Nucleus accumbens (tissue), 56 donors: ENCODE measurements around the gene ILK.

ENCODE experiments used
- DNase-seq, 56 donors: peaks; one replicate each; lab custom pipeline; 2025; lab: John Stamatoyannopoulos, UW

The ILK gene

GRCh38 chr11:6602096-6602940 is 1.3 kb upstream of the ILK start:
- DNase-seq, result no peak

DNA sequence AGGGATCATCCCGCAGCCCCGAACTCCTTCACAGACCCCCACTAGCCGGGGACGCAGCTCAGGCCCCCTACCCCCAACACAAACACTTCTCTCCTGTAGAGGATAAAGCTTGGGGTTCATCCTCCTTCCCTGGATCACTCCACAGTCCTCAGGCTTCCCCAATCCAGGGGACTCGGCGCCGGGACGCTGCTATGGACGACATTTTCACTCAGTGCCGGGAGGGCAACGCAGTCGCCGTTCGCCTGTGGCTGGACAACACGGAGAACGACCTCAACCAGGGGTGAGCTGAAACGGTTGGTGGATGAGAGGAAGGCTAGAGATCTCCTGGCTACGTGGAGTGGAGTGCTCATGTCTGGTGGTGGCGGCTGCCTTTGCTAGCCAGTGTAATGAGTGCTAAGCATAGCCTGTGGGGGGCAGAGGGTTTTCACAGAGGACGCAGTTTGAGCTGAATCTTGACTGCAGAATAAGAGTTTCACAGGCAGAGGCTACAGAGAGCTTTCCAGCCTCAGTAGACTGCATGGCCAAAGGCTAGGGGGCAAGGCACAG is 580 bp downstream of the ILK start:
- peak in 39 of 56 donors; percentile 26 to 70 (median 52) for DNase-seq

DNA sequence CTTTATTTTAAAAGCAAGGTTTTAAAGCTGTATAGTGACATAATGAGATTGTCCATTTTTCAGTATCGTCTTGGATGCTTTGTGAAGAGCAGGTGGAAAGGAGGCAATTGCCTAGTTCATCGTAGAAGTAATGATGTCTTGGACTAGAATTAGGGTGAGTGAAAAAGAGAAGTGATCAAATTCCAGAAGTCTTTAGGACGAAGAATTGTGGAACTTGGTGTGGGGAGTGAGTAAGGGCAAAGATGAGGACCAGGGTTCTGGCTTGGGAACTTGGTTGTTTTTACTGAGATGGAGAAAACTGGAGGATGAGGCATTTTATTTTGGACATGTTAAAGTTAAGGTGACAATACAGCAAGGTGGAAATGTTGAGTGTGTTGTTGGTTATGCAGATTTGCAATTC is 1.2 kb downstream of the ILK start:
- no peak for DNase-seq

GRCh38 chr11:6606471-6607189 is 3.1 kb downstream of the ILK start:
- peak in 54 of 56 donors; percentile 19 to 86 (median 64) for DNase-seq

DNA sequence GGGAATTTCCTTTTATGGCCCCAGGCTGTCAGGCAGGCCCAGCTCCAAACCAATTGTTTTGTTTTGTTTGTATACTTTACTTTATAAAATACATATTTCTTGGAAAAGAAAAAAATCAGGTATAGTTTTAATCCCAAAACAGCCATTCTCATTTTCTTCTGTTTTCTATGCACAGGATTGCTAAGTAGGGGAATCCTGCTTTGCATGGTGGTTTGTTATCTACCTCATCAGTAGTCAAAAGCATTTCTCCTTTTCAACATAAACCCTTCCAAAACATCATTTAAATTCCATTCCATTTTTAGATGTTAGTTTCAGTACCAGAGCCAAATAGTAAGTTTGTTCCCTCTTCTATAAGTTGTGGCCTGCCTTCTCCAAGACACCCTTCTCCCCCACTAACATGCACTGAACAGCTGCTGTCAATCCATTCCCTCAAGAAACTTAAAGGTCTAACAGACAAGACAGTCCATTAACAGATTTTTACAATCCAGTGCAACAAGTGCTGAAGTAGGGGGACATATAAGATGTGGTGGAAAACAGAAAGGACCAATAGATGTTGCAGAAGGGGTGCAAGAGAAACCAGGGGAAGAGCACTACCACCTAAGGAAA is 3.7 kb downstream of the ILK start:
- no peak for DNase-seq

DNA sequence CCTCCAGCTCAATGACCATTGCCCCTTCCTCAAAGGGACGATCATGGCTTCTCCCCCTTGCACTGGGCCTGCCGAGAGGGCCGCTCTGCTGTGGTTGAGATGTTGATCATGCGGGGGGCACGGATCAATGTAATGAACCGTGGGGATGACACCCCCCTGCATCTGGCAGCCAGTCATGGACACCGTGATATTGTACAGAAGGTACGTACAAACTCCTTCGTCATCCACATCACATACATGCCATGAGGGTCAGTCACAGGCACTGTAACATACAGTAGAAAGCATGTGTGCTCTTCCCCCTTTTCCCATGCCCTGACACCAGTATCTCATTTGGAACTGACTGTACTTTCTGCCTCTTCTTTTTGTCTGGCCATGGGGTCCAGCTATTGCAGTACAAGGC is 4.4 kb downstream of the ILK start:
- no peak for DNase-seq

DNA sequence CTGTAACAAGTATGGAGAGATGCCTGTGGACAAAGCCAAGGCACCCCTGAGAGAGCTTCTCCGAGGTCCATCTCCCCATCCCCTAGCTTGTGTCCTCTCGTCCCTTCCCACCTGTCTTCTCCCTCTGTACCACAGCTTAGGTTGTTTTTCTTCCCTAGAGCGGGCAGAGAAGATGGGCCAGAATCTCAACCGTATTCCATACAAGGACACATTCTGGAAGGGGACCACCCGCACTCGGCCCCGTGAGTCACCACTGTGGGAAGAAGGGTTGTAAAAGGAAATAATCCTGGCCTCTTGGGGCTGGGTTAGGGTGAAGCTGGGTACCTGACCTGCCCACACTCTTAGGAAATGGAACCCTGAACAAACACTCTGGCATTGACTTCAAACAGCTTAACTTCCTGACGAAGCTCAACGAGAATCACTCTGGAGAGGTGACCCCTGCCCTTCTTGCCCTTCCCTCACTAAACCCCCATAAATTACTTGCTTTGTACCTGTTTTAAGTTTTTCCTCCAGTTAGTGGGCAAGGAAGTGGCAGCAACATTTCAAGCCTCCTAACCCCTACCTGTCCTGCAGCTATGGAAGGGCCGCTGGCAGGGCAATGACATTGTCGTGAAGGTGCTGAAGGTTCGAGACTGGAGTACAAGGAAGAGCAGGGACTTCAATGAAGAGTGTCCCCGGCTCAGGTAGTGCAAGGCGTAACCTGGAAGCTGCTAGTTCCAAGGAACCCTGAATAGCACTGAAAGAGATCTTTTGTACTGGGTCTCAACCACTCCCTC is 5.3 kb downstream of the ILK start:
- DNase-seq, result no peak

GRCh38 chr11:6609502-6610015 is 6.0 kb downstream of the ILK start:
- DNase-seq, result no peak

GRCh38 chr11:6610591-6610990 is 7.0 kb downstream of the ILK start:
- no peak for DNase-seq

DNA sequence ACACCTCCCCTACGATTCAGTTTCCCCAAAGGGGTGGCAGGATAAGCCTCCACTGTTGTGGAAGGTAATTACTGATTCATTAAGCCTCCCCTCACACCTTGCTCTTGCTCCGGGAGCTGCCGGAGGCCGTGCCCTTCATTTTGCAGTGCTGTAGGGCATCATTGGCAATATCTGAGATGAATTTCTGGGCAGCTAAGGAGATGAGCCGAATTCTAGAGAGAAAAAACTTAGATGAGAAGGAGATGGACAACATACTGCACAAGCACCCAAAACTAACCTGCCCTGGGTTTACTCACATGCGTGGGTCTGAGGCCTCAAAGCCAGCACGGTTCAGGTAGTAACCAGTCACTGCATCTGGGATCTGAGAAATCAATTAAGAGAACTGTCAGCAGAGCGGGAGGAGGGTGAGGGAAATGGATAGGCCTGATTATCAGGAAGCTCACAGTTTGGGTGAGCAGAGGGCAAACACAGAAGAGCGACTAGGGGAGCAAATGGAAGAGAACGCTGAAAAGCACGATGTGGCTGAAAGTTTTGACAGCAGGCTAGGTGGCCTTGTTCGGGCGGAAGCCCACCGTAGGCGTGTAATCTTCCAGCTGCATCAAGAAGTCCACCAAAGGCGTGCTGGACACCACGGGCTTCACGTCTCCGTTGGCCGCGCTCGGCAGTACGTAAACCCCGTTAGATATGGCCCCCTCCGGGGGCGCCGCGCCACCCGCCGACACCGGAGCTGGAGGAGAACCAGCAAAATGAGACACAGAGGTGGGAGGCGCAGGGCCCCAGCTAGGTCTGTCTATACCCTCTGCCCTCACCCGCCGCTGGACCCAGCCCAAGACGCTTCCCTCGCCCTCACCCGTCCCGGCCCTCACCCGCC is 7.8 kb downstream of the ILK start:
- peak in 16 of 56 donors; percentile 19 to 80 (median 53) for DNase-seq

DNA sequence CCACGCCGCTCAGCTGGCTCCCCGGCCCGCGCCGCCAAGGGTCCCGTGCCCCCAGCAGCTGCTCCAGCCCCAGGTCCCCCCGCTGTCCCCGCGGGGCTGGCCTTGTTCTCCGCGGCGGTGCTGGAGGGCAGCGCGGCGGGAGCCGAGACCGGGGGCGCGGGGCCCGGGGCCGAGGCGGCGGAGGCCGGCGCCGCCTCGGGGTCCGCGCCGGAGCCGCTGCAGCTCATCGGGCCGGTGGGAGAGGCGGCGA is 8.3 kb downstream of the ILK start:
- peak in 1 of 56 donors; percentile 55 for DNase-seq

DNA sequence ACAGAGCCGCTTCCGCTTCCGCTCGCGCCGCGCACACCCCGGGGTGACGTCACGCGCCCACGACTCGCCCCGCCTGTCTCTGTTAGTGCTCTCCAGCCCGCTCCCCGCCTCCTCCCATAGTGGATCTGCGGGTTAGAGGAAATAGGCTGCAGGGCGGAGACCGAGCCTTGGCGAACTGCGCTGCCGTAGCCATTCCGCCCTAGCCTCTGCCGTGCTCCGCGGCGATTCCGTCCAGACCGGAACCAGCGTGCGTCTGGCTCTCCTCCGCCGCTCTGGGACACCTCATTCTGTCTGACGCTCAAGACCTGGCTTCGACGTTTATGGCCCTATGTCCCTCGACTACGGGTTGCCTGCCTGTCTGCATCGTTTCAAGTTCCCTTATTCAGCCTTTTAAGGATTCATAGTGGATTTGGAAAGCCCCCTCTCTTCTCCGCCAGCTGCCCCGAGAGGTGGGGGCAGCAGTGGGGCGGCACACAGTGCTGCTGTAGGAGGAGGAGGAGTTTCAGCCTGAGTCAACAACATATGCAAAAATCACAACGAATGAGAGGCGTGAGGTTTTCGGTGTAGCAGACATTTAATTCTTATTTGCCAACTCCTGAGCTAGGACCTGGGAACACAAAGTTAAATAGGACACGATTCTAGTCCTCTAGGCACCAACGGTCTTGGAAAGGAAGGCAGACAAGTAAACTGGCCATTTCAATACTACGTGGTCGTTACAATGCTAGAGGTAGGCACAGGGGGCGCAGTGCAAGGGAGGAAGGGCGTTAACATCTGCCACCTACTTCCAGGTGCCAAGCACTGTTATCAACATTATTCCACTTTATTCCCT is 8.9 kb downstream of the ILK start, which contains the start of gene TAF10:
TSS of gene TAF10 (minus strand) at position 4 of the 829 bp plus-strand sequence. CDS start 27 bp downstream, outside the sequence.
- DNase-seq, result peak; percentile 33 to 98 (median 90)

DNA sequence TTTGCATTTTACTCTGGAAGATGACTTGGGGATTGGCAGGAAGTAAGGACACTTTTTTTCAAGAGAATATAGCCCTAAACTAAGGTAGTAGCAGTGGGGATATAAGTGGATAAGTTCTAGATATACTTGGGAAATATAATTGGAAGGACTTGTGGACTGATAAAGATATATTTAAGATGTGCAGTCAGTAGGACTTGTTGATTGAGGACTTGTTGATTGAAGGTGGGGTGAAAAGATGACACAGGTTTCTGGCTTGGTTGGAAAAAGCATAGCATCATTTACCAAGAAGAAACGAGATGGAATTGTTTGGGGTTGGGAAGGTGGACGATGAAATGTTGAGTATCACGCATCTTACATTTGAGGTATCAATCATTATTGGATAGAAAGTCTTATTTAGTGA is 9.9 kb downstream of the ILK start:
- DNase-seq, result no peak

GRCh38 chr11:6614446-6614845 is 10.9 kb downstream of the ILK start:
- DNase-seq, result no peak

GRCh38 chr11:6615046-6615445 is 11.5 kb downstream of the ILK start:
- no peak for DNase-seq

GRCh38 chr11:6615882-6616585 is 12.5 kb downstream of the ILK start:
- DNase-seq, result no peak

- DNase-seq, result no peak
These were observed 13.1 kb downstream of the ILK start for GRCh38 chr11:6616596-6617250.
